Sigmoid colon (tissue), 4 donors: ENCODE measurements around the gene USP17L13.
"Not testable (repeated sequence)": the region's sequence is repeated elsewhere in the genome, so short reads cannot be mapped to it uniquely, and the experiment has no call there.

ENCODE experiments used
- EP300 ChIP-seq, 4 donors: sonication (generic); formaldehyde crosslinking; IDR thresholded peaks; one replicate each; pipeline ENCODE4 v1.6.1; 2017; ENCODE audit warnings: antibody characterized with exemption in 4 of 4
- POLR2A ChIP-seq, 2 donors: fragments of 450-650 bp; IDR thresholded peaks; one replicate each; pipeline ENCODE4 v1.6.1; 2016; ENCODE audit warnings: antibody characterized with exemption in 2 of 2, mild to moderate bottlenecking in 2 of 2, moderate library complexity in 2 of 2
- POLR2AphosphoS5 ChIP-seq, 4 donors: sonication (generic); formaldehyde crosslinking; IDR thresholded peaks; one replicate each; pipeline ENCODE4 v1.6.1; 2017; ENCODE audit warnings: antibody characterized with exemption in 4 of 4
- TF ChIP-seq, protein P1 (sequence below), 4 experiments: fragments of 450-650 bp in 3 of 4; fragments of 200-600 bp in 1 of 4; IDR thresholded peaks; one replicate each; pipeline ENCODE4 v1.5.1; 2016 to 2019; ENCODE audit warnings: antibody characterized with exemption in 4 of 4, mild to moderate bottlenecking in 3 of 4, moderate library complexity in 2 of 4

- TF ChIP-seq, protein P1, sequence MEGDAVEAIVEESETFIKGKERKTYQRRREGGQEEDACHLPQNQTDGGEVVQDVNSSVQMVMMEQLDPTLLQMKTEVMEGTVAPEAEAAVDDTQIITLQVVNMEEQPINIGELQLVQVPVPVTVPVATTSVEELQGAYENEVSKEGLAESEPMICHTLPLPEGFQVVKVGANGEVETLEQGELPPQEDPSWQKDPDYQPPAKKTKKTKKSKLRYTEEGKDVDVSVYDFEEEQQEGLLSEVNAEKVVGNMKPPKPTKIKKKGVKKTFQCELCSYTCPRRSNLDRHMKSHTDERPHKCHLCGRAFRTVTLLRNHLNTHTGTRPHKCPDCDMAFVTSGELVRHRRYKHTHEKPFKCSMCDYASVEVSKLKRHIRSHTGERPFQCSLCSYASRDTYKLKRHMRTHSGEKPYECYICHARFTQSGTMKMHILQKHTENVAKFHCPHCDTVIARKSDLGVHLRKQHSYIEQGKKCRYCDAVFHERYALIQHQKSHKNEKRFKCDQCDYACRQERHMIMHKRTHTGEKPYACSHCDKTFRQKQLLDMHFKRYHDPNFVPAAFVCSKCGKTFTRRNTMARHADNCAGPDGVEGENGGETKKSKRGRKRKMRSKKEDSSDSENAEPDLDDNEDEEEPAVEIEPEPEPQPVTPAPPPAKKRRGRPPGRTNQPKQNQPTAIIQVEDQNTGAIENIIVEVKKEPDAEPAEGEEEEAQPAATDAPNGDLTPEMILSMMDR (IDR thresholded peaks at IDR 0.05), result not testable (repeated sequence)
- TF ChIP-seq POLR2AphosphoS5, POLR2A, EP300 (IDR thresholded peaks at IDR 0.05): not testable (repeated sequence)
Observed at GRCh38 chr4:9215105-9215504, 9.6 kb upstream of the USP17L13 start, which contains the start of gene USP17L11.
